Esophagus squamous epithelium (tissue), 4 donors: Measurements from ENCODE around the gene MRPL24.

Experiments used
- CTCF ChIP-seq, 6 experiments: fragments of 450-650 bp in 4 of 6; fragments of 200-600 bp in 2 of 6; sonication (generic) in 2 of 6; IDR thresholded peaks; one replicate each; pipeline ENCODE4 v1.5.1; 2016 to 2019; ENCODE audit warnings: antibody characterized with exemption in 6 of 6, mild to moderate bottlenecking in 4 of 6, moderate library complexity in 4 of 6
- POLR2A ChIP-seq, 4 donors: fragments of 450-650 bp; IDR thresholded peaks; one replicate each; pipeline ENCODE4 v1.6.1; 2017; ENCODE audit warnings: antibody characterized with exemption in 4 of 4, mild to moderate bottlenecking in 4 of 4, moderate library complexity in 3 of 4

GRCh38 chr1:156750711-156751450, 10.0 kb upstream of the MRPL24 start:
- TF ChIP-seq CTCF (IDR thresholded peaks at IDR 0.05) (peak in 3 of 6 experiments; percentile 14 to 29 (median 18)), POLR2A (IDR thresholded peaks at IDR 0.05) (no peak)
